HG03342 (cell line): ENCODE data around the gene ETV6.

ENCODE experiments used
- ATAC-seq: cut with Tn5 transposase; IDR thresholded peaks from one replicate; pipeline ENCODE4 v1.9.1; 2021; ENCODE audit warnings: mild to moderate bottlenecking, moderate library complexity; ENCODE audit not compliant: unreplicated experiment

The ETV6 gene

DNA sequence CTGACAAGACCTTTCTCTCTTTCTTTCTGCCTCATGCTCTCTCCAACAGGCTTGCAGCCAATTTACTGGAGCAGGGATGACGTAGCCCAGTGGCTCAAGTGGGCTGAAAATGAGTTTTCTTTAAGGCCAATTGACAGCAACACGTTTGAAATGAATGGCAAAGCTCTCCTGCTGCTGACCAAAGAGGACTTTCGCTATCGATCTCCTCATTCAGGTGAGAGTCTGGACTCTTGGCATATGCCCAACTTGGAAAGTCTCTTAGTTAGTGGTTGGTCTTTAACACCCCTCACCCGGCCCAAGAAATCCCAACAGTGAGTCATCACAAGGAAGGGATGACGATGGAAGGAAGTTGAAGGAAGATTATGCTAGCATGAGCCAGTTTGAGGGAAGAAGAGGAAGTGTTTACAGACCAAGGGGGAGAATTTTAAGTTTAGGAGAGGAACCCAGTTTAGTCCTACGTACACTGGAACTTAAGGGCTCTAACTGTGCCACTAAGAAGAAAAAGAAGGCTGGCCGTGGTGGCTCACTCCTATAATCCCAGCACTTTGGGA, 189.7 kb downstream of the ETV6 start:
- ATAC-seq: no peak

DNA sequence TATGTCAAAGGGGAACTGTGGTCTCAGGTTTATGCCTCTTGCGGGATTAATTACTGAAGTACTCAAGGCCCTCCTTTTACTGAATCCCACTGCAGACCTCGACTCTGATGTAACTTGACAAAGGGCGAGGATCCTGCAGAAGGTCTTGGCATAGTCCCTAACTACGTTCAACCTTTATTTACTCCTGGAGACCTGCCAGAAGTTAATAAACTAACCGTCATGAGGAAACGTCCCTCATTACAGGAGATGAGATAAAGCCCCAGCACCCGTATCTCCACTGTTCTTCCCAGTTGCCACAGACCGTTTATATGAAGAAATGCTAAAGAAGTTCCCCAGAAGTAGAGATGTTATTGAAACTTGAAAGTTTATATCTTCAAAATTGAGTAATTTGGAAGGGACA, 190.9 kb downstream of the ETV6 start:
- no peak for ATAC-seq

DNA sequence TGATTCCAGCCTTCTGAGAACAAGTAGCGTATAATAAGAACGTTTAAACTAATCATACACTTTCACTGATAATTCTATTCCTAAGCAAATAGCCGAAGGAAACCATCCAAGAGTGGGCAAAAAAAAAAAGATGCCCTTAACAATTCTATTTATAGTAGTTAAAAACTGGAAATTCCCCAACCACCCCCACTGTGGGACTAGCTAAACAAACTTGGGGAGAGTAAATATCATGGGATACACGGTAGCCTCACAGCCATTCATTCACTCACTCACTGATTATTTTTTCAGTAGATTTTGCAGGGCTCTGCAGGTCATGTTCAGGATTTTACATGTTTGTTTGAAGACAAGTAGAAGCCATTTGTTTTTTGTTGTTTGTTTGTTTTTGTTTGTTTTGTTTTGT, 197.0 kb downstream of the ETV6 start:
- ATAC-seq: no peak

DNA sequence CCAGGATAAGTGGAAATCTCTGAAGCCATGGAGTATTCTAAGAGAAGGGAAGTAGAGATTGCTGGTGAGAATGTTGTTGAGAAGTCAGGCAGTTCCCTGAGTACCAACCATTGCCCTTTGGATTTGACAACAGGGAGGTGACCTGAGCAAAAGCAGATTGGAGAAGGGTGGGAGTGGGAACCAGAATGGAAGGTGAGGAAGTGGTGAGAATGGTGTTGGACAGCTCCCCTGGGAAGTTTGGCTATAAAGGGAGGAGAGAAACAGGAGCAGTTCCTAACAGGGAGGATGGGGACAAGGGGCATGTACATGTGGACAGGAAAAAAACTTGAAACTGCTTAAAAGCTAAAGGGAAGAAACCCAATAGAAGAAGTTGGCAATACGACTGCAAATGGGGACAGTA, 198.1 kb downstream of the ETV6 start:
- no peak for ATAC-seq

DNA sequence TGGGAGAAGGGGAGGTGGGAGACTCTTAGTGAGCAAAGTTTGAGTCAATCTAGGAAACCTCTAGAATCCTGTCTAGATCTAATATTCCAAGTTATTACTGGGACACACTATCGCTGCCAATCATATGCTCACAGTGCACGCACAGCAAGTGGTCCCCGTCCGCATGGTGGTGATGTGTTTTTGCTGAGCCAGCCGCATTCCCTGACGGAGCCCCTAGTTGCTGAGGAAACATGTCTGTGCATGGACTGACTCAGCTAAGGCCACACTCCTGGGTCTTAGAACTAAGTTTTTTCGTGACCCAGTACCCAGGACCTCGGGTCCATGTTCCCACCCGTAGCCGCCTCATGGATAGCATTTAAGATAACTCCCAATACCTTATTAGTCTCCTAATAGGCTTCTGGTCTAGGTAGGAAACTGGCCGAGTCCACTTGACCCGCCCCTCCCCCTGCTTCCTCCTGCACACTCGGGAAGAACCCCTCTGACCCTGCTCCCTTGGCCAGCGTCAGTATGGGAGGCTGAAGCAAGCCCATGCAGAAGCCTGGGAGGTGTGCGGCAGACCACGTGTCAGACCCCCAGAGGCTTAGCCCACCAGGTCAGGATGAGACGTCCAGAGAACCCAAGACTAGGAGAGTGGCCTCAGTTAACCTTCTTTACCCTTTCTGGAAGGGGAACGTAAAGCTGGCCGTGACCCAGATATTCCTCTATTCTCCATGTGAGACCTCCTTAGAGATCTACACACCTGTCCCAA, 200.5 kb downstream of the ETV6 start:
- ATAC-seq: no peak

DNA sequence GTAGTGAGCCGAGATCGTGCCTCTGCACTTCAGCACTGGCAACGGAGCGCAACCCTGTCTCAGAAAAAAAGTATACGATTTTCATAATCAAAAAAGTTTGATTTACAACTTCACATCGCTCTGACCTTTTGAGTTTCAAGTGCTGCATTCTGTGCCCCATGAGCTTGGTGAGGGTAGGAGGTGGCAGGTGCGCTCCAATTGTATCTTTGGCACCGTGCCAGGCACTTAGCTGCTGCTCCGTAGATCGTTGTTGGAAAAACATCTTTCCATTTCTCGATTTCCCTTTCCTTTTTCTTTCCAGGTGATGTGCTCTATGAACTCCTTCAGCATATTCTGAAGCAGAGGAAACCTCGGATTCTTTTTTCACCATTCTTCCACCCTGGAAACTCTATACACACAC, 203.7 kb downstream of the ETV6 start:
- no peak for ATAC-seq

DNA sequence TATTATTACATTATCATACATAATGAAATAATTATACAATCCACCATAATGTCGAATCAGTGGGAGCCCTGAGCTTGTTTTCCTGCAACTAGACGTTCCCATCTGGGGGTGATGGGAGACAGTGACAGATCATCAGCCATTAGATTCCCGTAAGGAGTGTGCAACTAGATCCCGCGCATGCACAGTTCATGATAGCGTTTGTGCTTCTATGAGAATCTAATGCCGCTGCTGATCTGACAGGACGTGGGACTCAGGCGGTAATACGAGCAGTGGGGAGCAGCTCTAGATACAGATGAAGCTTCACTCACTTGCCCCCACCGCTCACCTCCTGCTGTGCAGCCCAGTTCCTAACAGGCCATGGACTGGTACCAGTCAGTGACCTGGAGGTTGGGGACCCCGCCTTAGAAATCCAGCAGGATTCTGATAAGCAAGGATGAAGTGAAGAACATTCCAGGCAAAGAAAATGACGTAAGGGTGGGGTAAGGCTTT, 204.6 kb downstream of the ETV6 start:
- no peak for ATAC-seq

DNA sequence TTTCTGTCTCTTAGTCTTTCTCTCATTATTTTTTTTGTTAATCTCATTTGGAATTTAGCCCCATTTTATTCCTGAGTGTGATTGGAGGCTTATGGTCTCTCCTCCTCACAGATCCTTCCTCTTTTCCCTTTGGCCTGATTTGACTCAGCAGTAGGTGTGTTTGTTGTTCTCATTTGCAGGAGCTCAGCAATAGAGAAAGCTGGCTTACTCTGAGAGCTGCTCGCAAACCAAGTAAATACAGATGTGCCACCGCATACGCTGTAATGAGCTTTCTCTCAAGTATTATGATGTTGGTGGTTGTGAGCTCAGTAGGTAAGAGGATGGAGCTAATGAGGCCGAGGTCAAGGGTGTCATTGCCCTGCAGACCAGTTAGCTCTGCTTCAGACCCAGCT, 206.5 kb downstream of the ETV6 start:
- no peak for ATAC-seq

DNA sequence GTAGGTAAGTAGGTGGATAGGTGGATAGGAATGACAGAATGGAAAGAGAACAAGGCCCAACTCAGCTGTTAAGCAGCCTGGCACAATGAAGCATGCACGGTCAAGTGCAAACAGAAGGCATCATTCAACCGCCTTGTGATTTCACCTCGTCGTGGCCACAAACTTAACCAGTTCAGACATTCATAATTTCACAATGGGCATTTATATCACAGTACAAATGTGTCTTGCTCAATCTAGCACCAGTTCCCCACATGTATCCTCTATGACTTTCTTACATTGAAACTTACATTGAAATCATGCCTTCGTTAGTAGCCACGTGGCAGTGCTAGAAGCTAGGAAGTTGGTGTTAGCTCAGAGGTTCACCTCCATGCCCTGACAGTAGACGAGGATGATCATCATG, 207.5 kb downstream of the ETV6 start:
- ATAC-seq: no peak

DNA sequence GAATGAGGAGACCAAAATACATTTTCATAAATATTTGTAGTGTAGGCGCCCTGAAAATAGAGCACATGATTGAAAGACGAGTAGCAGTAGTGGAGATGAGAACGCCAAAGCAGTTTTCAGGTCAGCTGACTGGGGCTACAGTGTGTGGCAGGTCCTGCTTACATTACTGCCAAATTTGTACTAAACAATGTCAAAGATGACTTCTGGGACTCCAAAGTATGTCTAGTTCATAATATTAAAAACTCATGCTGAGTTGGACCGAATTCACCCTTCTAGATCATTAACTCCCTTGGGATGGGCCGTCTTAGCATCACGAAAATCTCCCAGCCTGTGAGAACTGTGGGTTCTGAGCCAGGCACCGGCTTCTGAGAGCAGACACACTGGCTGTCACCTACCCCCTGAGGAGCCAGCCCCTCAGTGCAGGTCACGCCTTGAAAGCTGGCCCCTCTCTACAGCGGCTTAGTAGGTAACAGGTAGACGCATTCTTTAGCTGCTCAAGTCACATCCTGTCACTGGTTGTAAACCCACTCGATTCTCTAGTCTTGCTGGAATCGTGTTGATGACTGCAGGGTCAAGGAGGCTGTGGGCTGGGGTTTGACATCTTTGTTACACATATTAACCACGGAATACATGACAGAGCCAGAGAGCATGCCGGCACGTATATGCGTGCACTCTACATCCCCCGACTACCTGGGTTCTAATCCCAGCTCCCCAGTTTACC, 210.4 kb downstream of the ETV6 start:
- no peak for ATAC-seq

DNA sequence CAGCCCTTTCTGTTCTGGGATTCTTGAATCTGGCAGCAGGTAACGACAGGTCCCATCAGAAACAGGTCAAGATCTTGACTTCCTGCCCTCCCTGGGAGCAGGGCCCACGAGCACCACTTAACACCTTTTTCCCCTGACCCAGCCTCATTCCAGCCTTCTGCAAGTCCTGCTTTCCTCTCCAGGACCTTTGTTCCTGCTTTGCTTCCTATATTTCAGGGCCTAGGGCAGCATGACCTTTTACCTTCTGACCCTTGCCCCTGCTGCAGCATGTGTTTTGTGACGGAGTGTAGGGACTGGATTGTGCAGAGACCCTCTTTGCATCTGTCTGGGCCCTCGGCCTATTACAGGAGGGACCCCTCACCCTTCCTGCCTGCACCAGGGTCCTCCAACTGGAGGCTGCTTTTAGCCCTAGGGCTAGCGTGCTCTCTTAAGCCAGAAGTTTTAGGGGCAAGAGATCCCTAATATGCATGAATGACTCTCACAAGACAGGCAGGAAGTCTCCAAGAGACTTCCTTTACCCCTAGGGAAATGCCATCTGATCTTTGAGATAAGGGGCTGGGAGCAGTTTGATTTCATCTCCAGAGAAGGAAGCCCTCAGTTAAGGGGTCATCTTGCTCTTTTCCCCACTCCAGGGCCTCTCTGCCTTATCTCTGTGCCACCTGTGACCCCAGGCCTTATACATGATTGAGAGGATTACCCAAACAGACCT, 211.8 kb downstream of the ETV6 start:
- no peak for ATAC-seq

DNA sequence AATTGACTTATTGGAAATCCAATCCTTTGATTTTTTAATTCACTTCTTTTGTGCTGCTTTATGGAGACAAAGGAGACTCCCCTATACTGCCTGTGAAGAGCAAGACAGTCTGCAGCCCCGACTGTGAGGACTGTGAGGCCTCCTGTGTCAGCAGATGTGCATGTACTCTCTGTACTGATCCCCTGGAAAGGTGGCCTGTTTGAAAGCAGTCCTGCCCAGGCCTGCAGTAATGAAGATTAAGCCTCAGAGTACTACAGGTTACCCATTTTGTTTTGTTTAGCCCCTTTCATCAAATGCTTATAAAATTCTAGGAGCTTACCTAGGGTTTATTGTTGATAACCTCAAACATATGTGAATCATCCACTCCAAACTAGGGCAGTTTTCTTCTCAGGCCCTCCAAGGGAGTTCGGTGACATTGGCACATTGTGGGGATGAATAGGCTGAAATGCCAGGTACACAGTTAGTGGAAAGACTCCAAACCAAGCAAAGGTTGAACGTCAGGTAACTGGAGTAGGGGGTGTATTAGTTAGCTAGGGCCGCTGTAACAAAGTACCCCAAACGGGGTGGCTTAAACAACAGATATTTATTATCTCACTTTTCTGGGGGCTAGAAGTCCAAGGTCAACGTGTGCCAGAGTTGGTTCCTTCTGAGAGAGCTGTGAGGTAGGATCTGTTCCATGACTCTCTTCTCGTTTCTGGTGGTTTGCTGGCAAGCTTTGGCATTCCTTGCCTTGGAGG, 212.6 kb downstream of the ETV6 start:
- no peak for ATAC-seq

DNA sequence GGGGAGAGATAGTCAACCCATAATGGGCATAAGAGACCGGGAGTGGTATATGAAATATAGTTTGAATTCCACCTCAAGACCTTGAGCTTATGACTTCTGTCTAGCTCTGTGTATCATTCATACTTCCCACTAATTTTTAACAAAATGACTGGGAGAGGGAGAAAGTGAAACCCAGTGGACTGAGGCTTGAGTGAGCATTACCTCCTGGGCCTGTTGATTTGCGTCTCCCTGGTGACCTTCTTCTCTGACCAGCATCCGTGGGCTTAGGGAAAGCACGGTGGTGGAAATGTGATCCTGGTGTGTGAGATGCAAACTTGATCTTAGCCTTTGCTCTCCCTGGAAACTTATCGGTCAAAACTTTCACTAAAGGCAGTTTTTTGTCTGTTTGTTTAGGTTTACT, 213.3 kb downstream of the ETV6 start:
- ATAC-seq: peak; percentile 64

DNA sequence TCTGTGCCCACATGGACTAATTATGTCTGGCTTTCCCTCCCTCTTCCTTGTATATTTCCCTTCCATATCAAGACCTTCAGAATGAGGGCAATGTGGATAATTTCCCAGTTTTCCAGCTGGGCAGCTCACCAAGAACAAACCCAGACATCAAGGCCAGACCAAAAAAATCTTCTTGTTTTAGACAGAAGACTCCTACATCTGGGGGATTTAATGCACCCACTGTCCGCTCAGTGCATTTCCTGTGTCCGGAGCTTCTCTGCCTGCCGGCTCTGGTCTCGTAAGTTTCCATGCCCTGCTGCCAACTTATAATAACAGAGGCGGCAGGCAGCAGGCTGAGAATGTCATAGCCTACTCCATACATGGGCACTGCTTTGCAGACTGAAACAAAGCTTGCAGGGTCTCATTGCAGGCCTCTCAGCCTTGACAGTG, 214.0 kb downstream of the ETV6 start:
- no peak for ATAC-seq

DNA sequence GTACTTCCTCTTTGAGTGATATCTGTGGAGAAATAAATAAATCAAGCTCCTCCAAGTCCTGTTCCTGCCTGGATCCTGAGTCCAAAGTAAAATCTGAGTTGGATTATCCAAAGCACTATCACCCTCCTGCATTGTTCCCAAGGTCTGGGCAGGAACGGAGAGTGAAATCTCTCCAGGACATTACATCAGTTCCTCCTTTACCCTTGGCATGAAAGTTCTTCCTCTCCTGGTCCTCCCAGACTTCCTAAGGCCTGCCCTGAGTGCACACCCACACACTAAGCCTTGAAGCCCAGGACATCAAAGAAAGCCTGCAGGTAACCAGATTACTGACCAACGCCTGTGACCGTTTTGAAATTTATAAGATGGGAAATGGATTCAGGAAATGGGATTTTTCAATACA, 214.5 kb downstream of the ETV6 start:
- ATAC-seq: no peak

DNA sequence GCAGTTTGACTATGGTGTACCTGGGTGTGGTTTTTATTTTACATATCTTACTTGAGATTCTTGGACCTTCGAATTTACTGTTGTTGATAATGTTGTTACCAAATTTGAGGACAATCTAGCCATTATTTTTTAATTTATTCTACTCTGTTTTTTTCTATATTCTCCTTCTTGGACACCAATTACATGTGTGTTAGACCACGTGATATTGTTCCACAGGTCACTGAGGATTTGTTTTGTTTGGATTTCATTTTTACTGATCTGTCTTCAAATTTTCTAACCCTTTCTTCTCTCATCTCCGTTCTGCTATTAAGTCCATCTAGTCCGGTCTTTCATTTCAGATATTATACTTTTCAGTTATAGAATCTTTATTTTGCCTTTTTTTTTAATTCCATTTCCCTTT, 216.3 kb downstream of the ETV6 start:
- ATAC-seq: no peak

DNA sequence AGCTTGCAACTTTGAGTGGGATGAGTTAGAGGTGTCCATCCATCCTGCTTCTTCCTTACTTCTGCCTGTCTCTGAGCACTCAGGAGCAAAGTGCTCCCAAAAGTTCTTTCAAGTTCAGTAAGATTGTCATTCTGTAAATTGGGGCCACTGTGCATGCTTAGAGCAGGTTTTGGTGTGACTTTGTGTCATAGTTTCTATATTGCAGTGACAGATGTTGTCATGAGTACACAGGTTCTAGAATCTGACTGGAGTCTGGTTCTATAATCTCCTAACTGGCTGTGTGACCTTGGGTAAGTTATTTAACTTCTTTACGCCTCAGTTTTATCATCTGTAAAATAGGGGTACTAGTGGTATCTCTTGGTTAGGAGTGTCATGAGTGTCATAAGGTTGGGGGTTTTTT, 218.6 kb downstream of the ETV6 start:
- no peak for ATAC-seq

DNA sequence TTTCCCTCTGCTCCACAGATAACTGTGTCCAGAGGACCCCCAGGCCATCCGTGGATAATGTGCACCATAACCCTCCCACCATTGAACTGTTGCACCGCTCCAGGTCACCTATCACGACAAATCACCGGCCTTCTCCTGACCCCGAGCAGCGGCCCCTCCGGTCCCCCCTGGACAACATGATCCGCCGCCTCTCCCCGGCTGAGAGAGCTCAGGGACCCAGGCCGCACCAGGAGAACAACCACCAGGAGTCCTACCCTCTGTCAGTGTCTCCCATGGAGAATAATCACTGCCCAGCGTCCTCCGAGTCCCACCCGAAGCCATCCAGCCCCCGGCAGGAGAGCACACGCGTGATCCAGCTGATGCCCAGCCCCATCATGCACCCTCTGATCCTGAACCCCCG, 219.9 kb downstream of the ETV6 start:
- no peak for ATAC-seq

DNA sequence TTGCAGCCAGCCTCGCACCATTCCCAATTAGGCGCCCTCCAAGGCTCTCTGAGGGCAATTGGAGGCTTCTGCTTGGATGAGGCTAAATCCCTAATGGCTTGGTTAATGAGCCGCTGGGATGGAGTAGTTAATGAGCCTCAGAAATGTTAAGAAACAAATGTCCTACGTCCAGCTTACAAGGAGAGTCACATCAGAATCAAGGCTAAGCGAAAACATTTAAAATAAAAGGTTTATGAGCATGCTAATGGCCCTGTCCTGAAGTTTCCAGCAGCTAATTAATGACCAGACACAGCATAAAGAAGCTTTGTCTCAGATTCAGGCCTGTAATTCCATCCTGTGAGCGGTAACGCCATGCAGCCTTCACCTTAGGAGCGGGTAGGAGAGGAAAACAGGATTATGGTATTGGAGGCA, 220.6 kb downstream of the ETV6 start:
- ATAC-seq: no peak

DNA sequence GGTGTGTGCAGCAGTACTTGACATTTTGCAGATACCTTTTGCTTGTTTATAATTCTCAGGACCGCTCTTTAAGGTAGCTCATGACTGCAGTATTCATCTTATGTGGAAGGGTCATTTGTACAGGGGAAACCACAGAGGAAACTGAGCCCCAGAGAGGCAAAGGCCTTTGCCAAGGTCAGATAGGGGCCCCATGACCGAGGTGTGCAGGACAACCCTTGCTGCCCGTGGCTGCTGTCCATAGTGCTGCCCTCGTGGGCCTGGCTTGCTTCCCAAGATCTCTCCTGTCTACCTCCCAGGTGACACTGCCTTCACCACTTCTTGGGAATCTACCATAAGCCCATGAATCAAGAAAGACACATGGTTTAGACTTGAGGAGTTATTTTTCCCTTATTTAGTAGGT, 222.6 kb downstream of the ETV6 start:
- ATAC-seq: no peak

DNA sequence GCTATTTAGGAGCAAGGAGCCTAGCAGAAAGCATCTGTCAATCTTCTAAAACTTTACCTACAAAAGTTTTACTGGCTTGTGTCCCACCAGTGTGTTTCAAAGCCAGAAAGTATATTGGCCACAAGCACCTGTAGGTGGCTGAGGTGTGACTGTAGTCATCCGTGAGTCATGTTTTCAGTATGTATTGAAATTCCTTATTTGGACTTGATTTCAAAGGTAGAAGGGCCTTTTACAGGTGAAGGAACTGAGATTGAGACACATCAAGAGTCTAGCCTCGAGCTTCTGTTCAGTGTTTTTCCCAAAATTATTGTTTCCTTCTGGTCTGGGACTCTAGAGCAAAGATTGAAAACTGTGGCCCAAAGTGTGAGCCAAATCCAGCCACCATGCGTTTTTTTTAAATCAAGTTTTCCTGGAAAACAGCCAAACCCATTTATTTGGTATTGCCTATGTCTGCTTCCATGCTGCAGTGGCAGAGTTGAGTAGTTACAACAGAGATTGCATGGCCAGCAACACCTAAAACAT, 226.0 kb downstream of the ETV6 start:
- ATAC-seq: no peak
